SK-N-SH treated with all-trans-retinoic acid at 6 μM for 48 hours (cell line): ENCODE data around the gene MTHFS.

Source experiments
- ATAC-seq: fragments of 200-7000 bp; cut with Tn5 transposase; 3 replicates; pipeline ENCODE4 v1.9.1; 2020; ENCODE audit warnings: mild to moderate bottlenecking, moderate library complexity
- ARNTL ChIP-seq: fragments of 450-650 bp; formaldehyde crosslinking; IDR thresholded peaks from 2 replicates; pipeline ENCODE4 v1.5.0; 2020; ENCODE audit warnings: low read depth, mild to moderate bottlenecking, moderate library complexity, borderline replicate concordance
- BACH2 ChIP-seq: fragments of 250-450 bp; sonication (Bioruptor Pico); IDR thresholded peaks from 2 replicates; pipeline ENCODE4 v1.9.0; 2021; ENCODE audit warnings: mild to moderate bottlenecking, borderline replicate concordance
- CSDC2 ChIP-seq: fragments of 250-450 bp; sonication (Bioruptor Pico); IDR thresholded peaks from 2 replicates; pipeline ENCODE4 v1.5.0; 2020; ENCODE audit warnings: mild to moderate bottlenecking, moderate library complexity
- ESRRG ChIP-seq: fragments of 250-450 bp; sonication (Bioruptor Pico); IDR thresholded peaks from 2 replicates; pipeline ENCODE4 v1.6.1; 2021; ENCODE audit warnings: mild to moderate bottlenecking
- GLIS3 ChIP-seq: fragments of 250-450 bp; sonication (Bioruptor Pico); IDR thresholded peaks from 2 replicates; pipeline ENCODE4 v1.5.0; 2020; ENCODE audit warnings: mild to moderate bottlenecking, moderate library complexity
- ISL1 ChIP-seq: fragments of 250-450 bp; sonication (Bioruptor Pico); IDR thresholded peaks from 2 replicates; pipeline ENCODE4 v2.1.2; 2022; ENCODE audit warnings: mild to moderate bottlenecking, moderate library complexity
- OSR1 ChIP-seq: fragments of 250-450 bp; sonication (Bioruptor Pico); IDR thresholded peaks from 2 replicates; pipeline ENCODE4 v1.8.0; 2022; ENCODE audit warnings: moderate library complexity, mild to moderate bottlenecking, inconsistent platforms
- PPARA ChIP-seq: fragments of 250-450 bp; sonication (Bioruptor Pico); IDR thresholded peaks from 2 replicates; pipeline ENCODE4 v1.5.0; 2020; ENCODE audit warnings: mild to moderate bottlenecking, borderline replicate concordance
- RARB ChIP-seq: fragments of 250-450 bp; sonication (Bioruptor Pico); IDR thresholded peaks from 2 replicates; pipeline ENCODE4 v1.8.0; 2021; ENCODE audit warnings: mild to moderate bottlenecking, moderate library complexity
- SNAI2 ChIP-seq: fragments of 250-450 bp; sonication (Bioruptor Pico); IDR thresholded peaks from 2 replicates; pipeline ENCODE4 v1.5.0; 2020; ENCODE audit warnings: mild to moderate bottlenecking, moderate library complexity
- TCF4 ChIP-seq: fragments of 250-450 bp; sonication (Bioruptor Pico); IDR thresholded peaks from 2 replicates; pipeline ENCODE4 v1.8.0; 2021; ENCODE audit warnings: mild to moderate bottlenecking, moderate library complexity, borderline replicate concordance
- TOX ChIP-seq: fragments of 250-450 bp; sonication (Bioruptor Pico); IDR thresholded peaks from 2 replicates; pipeline ENCODE4 v1.8.0; 2021; ENCODE audit warnings: mild to moderate bottlenecking, moderate library complexity, borderline replicate concordance
- TSHZ2 ChIP-seq: fragments of 250-450 bp; sonication (Bioruptor Pico); IDR thresholded peaks from 2 replicates; pipeline ENCODE4 v1.5.0; 2020; ENCODE audit warnings: mild to moderate bottlenecking, moderate library complexity
- ZC3H10 ChIP-seq: fragments of 250-450 bp; sonication (Bioruptor Pico); IDR thresholded peaks from 2 replicates; pipeline ENCODE4 v1.5.1; 2021; ENCODE audit warnings: mild to moderate bottlenecking, moderate library complexity
- ZFP3 ChIP-seq: fragments of 250-450 bp; sonication (Bioruptor Pico); IDR thresholded peaks from 2 replicates; pipeline ENCODE4 v1.5.0; 2020; ENCODE audit warnings: mild to moderate bottlenecking, moderate library complexity
- ZFP30 ChIP-seq: fragments of 450-650 bp; formaldehyde crosslinking; IDR thresholded peaks from 2 replicates; pipeline ENCODE4 v1.5.0; 2022; ENCODE audit warnings: mild to moderate bottlenecking, moderate library complexity
- ZNF565 ChIP-seq: fragments of 450-650 bp; formaldehyde crosslinking; conservative IDR thresholded peaks from 2 replicates; pipeline ENCODE4 v1.5.0; 2020; ENCODE audit warnings: low read depth, mild to moderate bottlenecking, moderate library complexity
- ZNF70 ChIP-seq: fragments of 450-650 bp; formaldehyde crosslinking; IDR thresholded peaks from 2 replicates; pipeline ENCODE4 v1.5.0; 2020; ENCODE audit warnings: mild to moderate bottlenecking, moderate library complexity
- ZNF8 ChIP-seq: fragments of 450-650 bp; formaldehyde crosslinking; IDR thresholded peaks from 2 replicates; pipeline ENCODE4 v1.5.0; 2020; ENCODE audit warnings: mild to moderate bottlenecking, moderate library complexity
- TF ChIP-seq, protein P1 (sequence below): fragments of 250-450 bp; sonication (Bioruptor Pico); IDR thresholded peaks from 2 replicates; pipeline ENCODE4 v1.8.0; 2021; ENCODE audit warnings: low read depth, mild to moderate bottlenecking, moderate library complexity, borderline replicate concordance
- TF ChIP-seq, protein P2 (sequence below): fragments of 250-450 bp; sonication (Bioruptor Pico); IDR thresholded peaks from 2 replicates; pipeline ENCODE4 v1.5.1; 2020; ENCODE audit warnings: low read depth, mild to moderate bottlenecking, moderate library complexity
- TF ChIP-seq, protein P3 (sequence below): fragments of 250-450 bp; sonication (Bioruptor Pico); IDR thresholded peaks from 2 replicates; pipeline ENCODE4 v1.8.0; 2020; ENCODE audit warnings: mild to moderate bottlenecking, moderate library complexity, borderline replicate concordance
- TF ChIP-seq, protein P4 (sequence below): fragments of 250-450 bp; sonication (Bioruptor Pico); IDR thresholded peaks from 2 replicates; pipeline ENCODE4 v1.5.1; 2021; ENCODE audit warnings: mild to moderate bottlenecking, moderate library complexity

The MTHFS gene

DNA sequence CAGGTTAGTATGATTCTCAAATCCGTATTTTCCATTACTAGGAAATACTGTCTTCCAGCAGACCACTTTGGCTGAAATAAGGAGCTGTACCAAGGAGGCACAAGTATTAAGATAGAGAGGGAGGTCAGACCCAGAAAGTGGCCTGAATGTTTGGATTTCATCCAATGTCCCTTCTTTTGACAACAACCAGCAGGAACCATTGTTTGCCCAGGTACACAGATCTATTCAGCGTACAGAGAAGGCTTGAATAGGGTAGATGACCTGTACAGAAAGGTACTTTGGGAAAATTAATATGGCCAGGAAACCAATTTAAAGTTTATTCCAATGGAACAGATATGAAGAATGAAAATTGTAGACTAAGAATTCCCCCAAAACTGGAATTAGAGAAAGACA lies 12.6 kb downstream of the MTHFS start:
- ATAC-seq, result no peak
- no peak for TF ChIP-seq ZC3H10 (CRISPR knock-in tag)
- TF ChIP-seq, protein P1, sequence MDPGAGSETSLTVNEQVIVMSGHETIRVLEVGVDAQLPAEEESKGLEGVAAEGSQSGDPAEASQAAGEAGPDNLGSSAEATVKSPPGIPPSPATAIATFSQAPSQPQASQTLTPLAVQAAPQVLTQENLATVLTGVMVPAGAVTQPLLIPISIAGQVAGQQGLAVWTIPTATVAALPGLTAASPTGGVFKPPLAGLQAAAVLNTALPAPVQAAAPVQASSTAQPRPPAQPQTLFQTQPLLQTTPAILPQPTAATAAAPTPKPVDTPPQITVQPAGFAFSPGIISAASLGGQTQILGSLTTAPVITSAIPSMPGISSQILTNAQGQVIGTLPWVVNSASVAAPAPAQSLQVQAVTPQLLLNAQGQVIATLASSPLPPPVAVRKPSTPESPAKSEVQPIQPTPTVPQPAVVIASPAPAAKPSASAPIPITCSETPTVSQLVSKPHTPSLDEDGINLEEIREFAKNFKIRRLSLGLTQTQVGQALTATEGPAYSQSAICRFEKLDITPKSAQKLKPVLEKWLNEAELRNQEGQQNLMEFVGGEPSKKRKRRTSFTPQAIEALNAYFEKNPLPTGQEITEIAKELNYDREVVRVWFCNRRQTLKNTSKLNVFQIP (CRISPR knock-in tag), result no peak
- no peak for TF ChIP-seq GLIS3 (CRISPR knock-in tag)
- no peak for TF ChIP-seq ISL1 (CRISPR knock-in tag)
- no peak for TF ChIP-seq TOX (CRISPR knock-in tag)
- no peak for TF ChIP-seq ZNF8 (CRISPR knock-in tag)
- TF ChIP-seq RARB (CRISPR knock-in tag), result no peak
- no peak for TF ChIP-seq ESRRG (CRISPR knock-in tag)
- no peak for TF ChIP-seq PPARA (CRISPR knock-in tag)
- no peak for TF ChIP-seq ZNF565 (CRISPR knock-in tag)
- TF ChIP-seq ZFP3 (CRISPR knock-in tag), result no peak
- TF ChIP-seq ZFP30 (CRISPR knock-in tag), result no peak
- TF ChIP-seq, protein P2, sequence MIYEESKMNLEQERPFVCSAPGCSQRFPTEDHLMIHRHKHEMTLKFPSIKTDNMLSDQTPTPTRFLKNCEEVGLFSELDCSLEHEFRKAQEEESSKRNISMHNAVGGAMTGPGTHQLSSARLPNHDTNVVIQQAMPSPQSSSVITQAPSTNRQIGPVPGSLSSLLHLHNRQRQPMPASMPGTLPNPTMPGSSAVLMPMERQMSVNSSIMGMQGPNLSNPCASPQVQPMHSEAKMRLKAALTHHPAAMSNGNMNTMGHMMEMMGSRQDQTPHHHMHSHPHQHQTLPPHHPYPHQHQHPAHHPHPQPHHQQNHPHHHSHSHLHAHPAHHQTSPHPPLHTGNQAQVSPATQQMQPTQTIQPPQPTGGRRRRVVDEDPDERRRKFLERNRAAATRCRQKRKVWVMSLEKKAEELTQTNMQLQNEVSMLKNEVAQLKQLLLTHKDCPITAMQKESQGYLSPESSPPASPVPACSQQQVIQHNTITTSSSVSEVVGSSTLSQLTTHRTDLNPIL (CRISPR knock-in tag), result no peak
- TF ChIP-seq, protein P3, sequence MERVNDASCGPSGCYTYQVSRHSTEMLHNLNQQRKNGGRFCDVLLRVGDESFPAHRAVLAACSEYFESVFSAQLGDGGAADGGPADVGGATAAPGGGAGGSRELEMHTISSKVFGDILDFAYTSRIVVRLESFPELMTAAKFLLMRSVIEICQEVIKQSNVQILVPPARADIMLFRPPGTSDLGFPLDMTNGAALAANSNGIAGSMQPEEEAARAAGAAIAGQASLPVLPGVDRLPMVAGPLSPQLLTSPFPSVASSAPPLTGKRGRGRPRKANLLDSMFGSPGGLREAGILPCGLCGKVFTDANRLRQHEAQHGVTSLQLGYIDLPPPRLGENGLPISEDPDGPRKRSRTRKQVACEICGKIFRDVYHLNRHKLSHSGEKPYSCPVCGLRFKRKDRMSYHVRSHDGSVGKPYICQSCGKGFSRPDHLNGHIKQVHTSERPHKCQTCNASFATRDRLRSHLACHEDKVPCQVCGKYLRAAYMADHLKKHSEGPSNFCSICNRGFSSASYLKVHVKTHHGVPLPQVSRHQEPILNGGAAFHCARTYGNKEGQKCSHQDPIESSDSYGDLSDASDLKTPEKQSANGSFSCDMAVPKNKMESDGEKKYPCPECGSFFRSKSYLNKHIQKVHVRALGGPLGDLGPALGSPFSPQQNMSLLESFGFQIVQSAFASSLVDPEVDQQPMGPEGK, result no peak
- TF ChIP-seq, protein P4, sequence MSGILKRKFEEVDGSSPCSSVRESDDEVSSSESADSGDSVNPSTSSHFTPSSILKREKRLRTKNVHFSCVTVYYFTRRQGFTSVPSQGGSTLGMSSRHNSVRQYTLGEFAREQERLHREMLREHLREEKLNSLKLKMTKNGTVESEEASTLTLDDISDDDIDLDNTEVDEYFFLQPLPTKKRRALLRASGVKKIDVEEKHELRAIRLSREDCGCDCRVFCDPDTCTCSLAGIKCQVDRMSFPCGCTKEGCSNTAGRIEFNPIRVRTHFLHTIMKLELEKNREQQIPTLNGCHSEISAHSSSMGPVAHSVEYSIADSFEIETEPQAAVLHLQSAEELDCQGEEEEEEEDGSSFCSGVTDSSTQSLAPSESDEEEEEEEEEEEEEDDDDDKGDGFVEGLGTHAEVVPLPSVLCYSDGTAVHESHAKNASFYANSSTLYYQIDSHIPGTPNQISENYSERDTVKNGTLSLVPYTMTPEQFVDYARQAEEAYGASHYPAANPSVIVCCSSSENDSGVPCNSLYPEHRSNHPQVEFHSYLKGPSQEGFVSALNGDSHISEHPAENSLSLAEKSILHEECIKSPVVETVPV, result no peak
- no peak for TF ChIP-seq BACH2

- TF ChIP-seq PPARA (CRISPR knock-in tag) (no peak), CSDC2 (CRISPR knock-in tag) (no peak), ZFP3 (CRISPR knock-in tag) (no peak)
- TF ChIP-seq, protein P3, result no peak
- TF ChIP-seq, protein P1 (CRISPR knock-in tag), result no peak
- TF ChIP-seq, all 23 proteins: peak for 0
- no peak for ATAC-seq
These were observed 13.1 kb downstream of the MTHFS start for GRCh38 chr15:79883579-79884203.

DNA sequence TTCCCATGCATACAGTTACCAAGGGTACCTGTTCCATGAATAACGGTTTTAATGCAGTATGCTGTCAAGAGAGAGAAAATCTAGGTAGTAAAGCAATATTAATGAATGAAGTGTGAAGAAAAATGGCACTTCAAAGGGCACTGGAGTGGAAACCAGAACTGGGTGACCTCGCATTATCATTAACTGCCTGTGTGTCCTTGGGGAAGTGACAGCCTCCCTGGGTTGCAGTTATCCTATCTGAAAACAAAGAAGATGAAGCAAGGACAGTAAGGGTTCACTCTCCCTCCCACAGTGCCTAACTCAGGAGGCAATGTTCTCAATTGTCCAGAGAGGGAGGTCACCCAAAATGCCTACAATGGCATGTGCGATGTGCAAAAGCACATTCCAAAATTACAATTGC lies 15.1 kb downstream of the MTHFS start:
- ATAC-seq, result no peak
- no peak for TF ChIP-seq ZNF8 (CRISPR knock-in tag)
- no peak for TF ChIP-seq SNAI2 (CRISPR knock-in tag)
- TF ChIP-seq RARB (CRISPR knock-in tag), result no peak
- no peak for TF ChIP-seq ZNF70
- TF ChIP-seq ARNTL (CRISPR knock-in tag), result no peak
- TF ChIP-seq PPARA (CRISPR knock-in tag), result no peak
- no peak for TF ChIP-seq ISL1 (CRISPR knock-in tag)
- TF ChIP-seq ESRRG (CRISPR knock-in tag), result no peak
- TF ChIP-seq, protein P1 (CRISPR knock-in tag), result no peak
- no peak for TF ChIP-seq TCF4
- TF ChIP-seq BACH2, result no peak
- TF ChIP-seq ZC3H10 (CRISPR knock-in tag), result no peak
- TF ChIP-seq TSHZ2 (CRISPR knock-in tag), result no peak
- no peak for TF ChIP-seq ZNF565 (CRISPR knock-in tag)
- TF ChIP-seq GLIS3 (CRISPR knock-in tag), result no peak
- no peak for TF ChIP-seq OSR1 (CRISPR knock-in tag)
